ENCODE data around the gene TMEM198. TPM values are rescaled to one million over a fixed set of nuclear protein-coding genes. Genes with fewer than 3 reads are reported as not detected.

Gene TMEM198
- total RNA-seq, 6 experiments from 2014 or later, result 0.68 to 3.2 (median 1.2) TPM

GRCh38 chr2:219506153-219506801, 37.6 kb upstream of the TMEM198 start:
- no peaks in the 10 kb centered on the region for H3K9me3 ChIP-seq
- no peak overlapping the region for H3K27ac ChIP-seq
- WGBS (ENCODE audit: insufficient coverage, low coverage, low lambda C conversion rate, missing lambda C conversion rate), result 95% methylated on average over 3 of the region's 23 CpGs
- H3K4me3 ChIP-seq, result no peak overlapping the region
- H3K36me3 ChIP-seq, result peaks cover 0 to 9% (median 0%) of the 10 kb centered on the region in 4 donors
- intact Hi-C loops (cut with DNase I), result no loop called here
- TF ChIP-seq POLR2A (IDR thresholded peaks at IDR 0.05) (no peak), CTCF (IDR thresholded peaks at IDR 0.05) (no peak)
- peaks cover 0 to 3% (median 0%) of the 10 kb centered on the region in 4 donors for H3K4me1 ChIP-seq
- no peaks in the 10 kb centered on the region for H3K27me3 ChIP-seq
- DNase-seq (no peak), ATAC-seq (no peak)

- ATAC-seq (no peak), DNase-seq (no peak)
- 82% methylated on average over 4 of the region's 17 CpGs for WGBS (ENCODE audit: insufficient coverage, low coverage, low lambda C conversion rate, missing lambda C conversion rate)
- intact Hi-C loops (cut with DNase I), result no loop called here
- H3K36me3 ChIP-seq, result peaks cover 0 to 9% (median 0%) of the 10 kb centered on the region in 4 donors
- TF ChIP-seq CTCF (IDR thresholded peaks at IDR 0.05) (no peak), POLR2A (IDR thresholded peaks at IDR 0.05) (no peak)
- no peak overlapping the region for H3K4me3 ChIP-seq
- H3K27me3 ChIP-seq, result no peaks in the 10 kb centered on the region
- H3K9me3 ChIP-seq, result no peaks in the 10 kb centered on the region
- H3K4me1 ChIP-seq, result peaks cover 0 to 3% (median 0%) of the 10 kb centered on the region in 4 donors
- H3K27ac ChIP-seq, result no peak overlapping the region
These were observed 36.9 kb upstream of the TMEM198 start for GRCh38 chr2:219506802-219507526.

GRCh38 chr2:219507581-219508443, 36.0 kb upstream of the TMEM198 start:
- WGBS (ENCODE audit: insufficient coverage, low coverage, low lambda C conversion rate, missing lambda C conversion rate), result 55% methylated on average over 6 of the region's 8 CpGs
- peaks cover 0 to 3% (median 0%) of the 10 kb centered on the region in 4 donors for H3K4me1 ChIP-seq
- H3K9me3 ChIP-seq, result no peaks in the 10 kb centered on the region
- DNase-seq, result no peak
- no peak overlapping the region for H3K27ac ChIP-seq
- H3K4me3 ChIP-seq, result no peak overlapping the region
- intact Hi-C loops (cut with DNase I), result no loop called here
- no peak for TF ChIP-seq POLR2A (IDR thresholded peaks at IDR 0.05)
- no peak for TF ChIP-seq CTCF (IDR thresholded peaks at IDR 0.05)
- peaks cover 0 to 9% (median 0%) of the 10 kb centered on the region in 4 donors for H3K36me3 ChIP-seq
- ATAC-seq, result no peak
- H3K27me3 ChIP-seq, result no peaks in the 10 kb centered on the region

GRCh38 chr2:219508444-219508734, 35.4 kb upstream of the TMEM198 start:
- TF ChIP-seq CTCF (IDR thresholded peaks at IDR 0.05) (no peak), POLR2A (IDR thresholded peaks at IDR 0.05) (no peak)
- ATAC-seq, result no peak

More at GRCh38 chr2:219508444-219508734, 35.4 kb upstream of the TMEM198 start:
- DNase-seq, result no peak
- no peaks in the 10 kb centered on the region for H3K9me3 ChIP-seq
- H3K27me3 ChIP-seq, result no peaks in the 10 kb centered on the region
- H3K27ac ChIP-seq, result no peak overlapping the region
- H3K36me3 ChIP-seq, result peaks cover 0 to 9% (median 0%) of the 10 kb centered on the region in 4 donors
- H3K4me1 ChIP-seq, result peaks cover 0 to 3% (median 0%) of the 10 kb centered on the region in 4 donors
- 82% methylated on average over 3 of the region's 4 CpGs for WGBS (ENCODE audit: insufficient coverage, low coverage, low lambda C conversion rate, missing lambda C conversion rate)
- no peak overlapping the region for H3K4me3 ChIP-seq
- intact Hi-C loops (cut with DNase I), result no loop called here

Data from right lobe of liver (tissue), 6 donors.